Pancreas (tissue), 10 donors: ENCODE results near the gene PMPCA. TPM values are rescaled to one million over a fixed set of nuclear protein-coding genes. Genes with fewer than 3 reads are reported as not detected.
A peak's percentile ranks its signal among the peaks of the same experiment; 100 is the strongest.

ENCODE experiments used
- ATAC-seq, 4 donors: fragments of 200-7000 bp; cut with Tn5 transposase; one replicate each; pipeline versions ENCODE4 v1.8.0 to v1.9.1; 2020; ENCODE audit warnings: mild to moderate bottlenecking in 4 of 4, moderate library complexity in 4 of 4
- DNase-seq, 6 donors: peaks; one replicate each; pipeline ENCODE4 v3.0.0-alpha.2; 2020
- FAIRE-seq: peaks from 2 replicates; lab custom pipeline; 2012; peaks lifted over from hg19 to GRCh38; lab: Jason Lieb, UNC
- H3K27ac ChIP-seq, 4 donors: fragments of 200-600 bp; sonication (generic); 1 replicate in 3 of 4; 2 replicates in 1 of 4; pipeline versions ENCODE4 v1.5.0 to v1.8.0; 2020
- H3K27me3 ChIP-seq, 4 donors: fragments of 200-600 bp; one replicate each; pipeline ENCODE4 v1.8.0; 2021
- H3K36me3 ChIP-seq, 3 donors: fragments of 200-600 bp; sonication (generic) in 1 of 3; one replicate each; pipeline versions ENCODE4 v1.5.0 to v1.8.0; 2020 to 2021
- H3K4me1 ChIP-seq, 3 donors: fragments of 200-600 bp; one replicate each; pipeline ENCODE4 v1.8.0; 2021
- H3K4me3 ChIP-seq, 4 donors: fragments of 200-600 bp; sonication (generic) in 2 of 4; one replicate each; pipeline versions ENCODE4 v1.5.0 to v1.8.0; 2020 to 2021
- H3K9me3 ChIP-seq, 4 donors: fragments of 200-600 bp; one replicate each; pipeline ENCODE4 v1.8.0; 2021
- WGBS, 2 donors: extraction: QIAGEN DNeasy Blood & Tissue Kit; methylation state at CpG; one replicate each; pipeline ENCODE4 v1.1.7; 2013; 5-methylcytosine and 5-hydroxymethylcytosine counted together
- intact Hi-C, 3 donors: fragments of 100-400 bp; cut with DNase I; formaldehyde crosslinking; loops; one replicate each; pipeline versions ENCODE4 v1.11.1 to v1.14.2; 2022
- polyA plus RNA-seq, 2 donors: library from polyadenylated mRNA; stranded (reverse); fragments of 200-250 nt; gene quantifications; one replicate each; pipeline ENCODE4 v1.2.3, GENCODE V29; 2013
- total RNA-seq, 6 donors: library from RNA; stranded (reverse); fragmentation: NEBNext Ultra II Directional in 4 of 6; extraction: Animal tissue kit (Norgen Biotek cat#: 25700) in 4 of 6; gene quantifications; one replicate each; pipeline versions ENCODE4 v1.2.1 to v1.2.4, GENCODE V29; 2021 to 2023
- TF ChIP-seq, protein P1 (sequence below), 4 donors: fragments of 200-600 bp; sonication (generic) in 3 of 4; IDR thresholded peaks; one replicate each; pipeline versions ENCODE4 v1.5.0 to v1.8.0; 2021; ENCODE audit warnings: antibody characterized with exemption in 4 of 4
- donor health status: healthy with polysubstance abuse.
- donor health status: DM: no; HTN: no; CAD: no; lungs with moderate emphysema.
- donor health status: DM: no; HTN: no; CAD: no.
- donor health status: control.
- donor health status: control.
- donor health status: Bipolar disorder and iron deficiency.
- donor health status: DM: yes; HTN: yes; CAD: no.
- donor health status: DM: no; HTN: no; CAD: no.
- donor health status: DM: no; HTN: no; CAD: no.
- donor health status: DM: yes; HTN: yes; CAD: no.

Gene PMPCA
- total and polyA plus RNA-seq, 8 donors = 16.3 to 51.4 (median 19.5) TPM

- no peak for FAIRE-seq
Measured at GRCh38 chr9:136429075-136429628, 18.7 kb downstream of the PMPCA start.

DNA sequence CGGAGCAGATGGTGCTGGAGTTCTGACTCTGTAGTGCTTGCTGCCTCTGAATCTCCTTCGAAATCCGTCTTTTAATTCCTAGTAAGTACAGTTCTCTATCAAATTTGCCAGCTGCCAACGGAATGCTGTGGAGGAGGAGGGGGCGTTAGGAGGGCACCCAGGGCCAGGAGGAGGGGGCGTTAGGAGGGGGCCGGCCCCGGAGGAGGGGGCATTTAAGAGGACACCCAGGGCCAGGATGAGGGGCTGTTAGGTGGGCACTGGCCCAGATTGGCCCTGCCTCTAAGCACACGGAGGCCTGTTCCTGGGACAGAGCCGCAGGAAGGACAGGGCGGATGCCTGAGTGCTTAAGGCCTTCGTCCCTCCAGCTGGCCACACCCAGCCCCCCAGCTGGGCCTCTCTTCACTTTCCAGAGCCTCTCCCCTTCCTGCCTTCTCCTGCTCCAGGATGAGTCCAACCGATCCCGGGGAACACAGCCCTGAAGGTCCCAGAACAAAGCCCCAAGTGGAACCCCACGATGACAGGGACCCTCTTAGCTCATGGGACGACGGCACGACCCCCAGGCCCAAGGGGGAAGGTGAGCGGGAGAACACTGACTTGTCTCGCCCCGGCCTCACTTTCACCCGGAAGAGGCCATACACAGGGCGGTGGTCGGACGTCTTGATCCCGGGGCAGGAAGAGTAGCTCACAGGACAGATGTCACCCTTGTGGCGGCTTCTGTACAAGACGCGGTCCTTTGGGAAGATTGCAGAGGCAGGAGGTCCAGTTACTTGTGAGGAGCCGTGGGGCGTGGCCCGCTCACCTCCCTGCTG lies 19.4 kb downstream of the PMPCA start:
- no peaks in the 10 kb centered on the region for H3K27me3 ChIP-seq
- H3K36me3 ChIP-seq = peaks cover 0 to 15% (median 7%) of the 10 kb centered on the region in 3 donors
- 86 to 88% methylated on average over 32 of the region's 32 CpGs for WGBS, 2 donors
- DNase-seq (peak in 1 of 6 donors; percentile 56), FAIRE-seq (no peak), ATAC-seq (no peak)
- no peak overlapping the region for H3K4me3 ChIP-seq
- no peaks in the 10 kb centered on the region for H3K4me1 ChIP-seq
- H3K27ac ChIP-seq = no peak overlapping the region
- TF ChIP-seq, protein P1, sequence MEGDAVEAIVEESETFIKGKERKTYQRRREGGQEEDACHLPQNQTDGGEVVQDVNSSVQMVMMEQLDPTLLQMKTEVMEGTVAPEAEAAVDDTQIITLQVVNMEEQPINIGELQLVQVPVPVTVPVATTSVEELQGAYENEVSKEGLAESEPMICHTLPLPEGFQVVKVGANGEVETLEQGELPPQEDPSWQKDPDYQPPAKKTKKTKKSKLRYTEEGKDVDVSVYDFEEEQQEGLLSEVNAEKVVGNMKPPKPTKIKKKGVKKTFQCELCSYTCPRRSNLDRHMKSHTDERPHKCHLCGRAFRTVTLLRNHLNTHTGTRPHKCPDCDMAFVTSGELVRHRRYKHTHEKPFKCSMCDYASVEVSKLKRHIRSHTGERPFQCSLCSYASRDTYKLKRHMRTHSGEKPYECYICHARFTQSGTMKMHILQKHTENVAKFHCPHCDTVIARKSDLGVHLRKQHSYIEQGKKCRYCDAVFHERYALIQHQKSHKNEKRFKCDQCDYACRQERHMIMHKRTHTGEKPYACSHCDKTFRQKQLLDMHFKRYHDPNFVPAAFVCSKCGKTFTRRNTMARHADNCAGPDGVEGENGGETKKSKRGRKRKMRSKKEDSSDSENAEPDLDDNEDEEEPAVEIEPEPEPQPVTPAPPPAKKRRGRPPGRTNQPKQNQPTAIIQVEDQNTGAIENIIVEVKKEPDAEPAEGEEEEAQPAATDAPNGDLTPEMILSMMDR (IDR thresholded peaks at IDR 0.05) = no peak
- intact Hi-C loops = no loop called here
- no peaks in the 10 kb centered on the region for H3K9me3 ChIP-seq

More at GRCh38 chr9:136429075-136429628, 18.7 kb downstream of the PMPCA start:
- Histone ChIP-seq H3K9me3 (no peaks in the 10 kb centered on the region), H3K4me1 (no peaks in the 10 kb centered on the region), H3K36me3 (peaks cover 0 to 15% (median 7%) of the 10 kb centered on the region in 3 donors), H3K27ac (no peak overlapping the region), H3K4me3 (no peak overlapping the region), H3K27me3 (no peaks in the 10 kb centered on the region)
- intact Hi-C loops = no loop called here
- ATAC-seq = peak in 1 of 4 donors; percentile 7
- DNase-seq = peak in 1 of 6 donors; percentile 63
- 90 to 91% methylated on average over 19 to 21 of the region's 21 CpGs for WGBS, 2 donors
- TF ChIP-seq, protein P1 (IDR thresholded peaks at IDR 0.05) = no peak

GRCh38 chr9:136430588-136431234 lies 20.3 kb downstream of the PMPCA start:
- H3K9me3 ChIP-seq = no peaks in the 10 kb centered on the region
- no peaks in the 10 kb centered on the region for H3K27me3 ChIP-seq
- H3K27ac ChIP-seq = no peak overlapping the region
- DNase-seq (peak in 1 of 6 donors; percentile 53), ATAC-seq (no peak), FAIRE-seq (no peak)
- TF ChIP-seq, protein P1 (IDR thresholded peaks at IDR 0.05) = no peak
- no peaks in the 10 kb centered on the region for H3K4me1 ChIP-seq
- no peak overlapping the region for H3K4me3 ChIP-seq
- intact Hi-C loops = no loop called here
- peaks cover 0 to 15% (median 7%) of the 10 kb centered on the region in 3 donors for H3K36me3 ChIP-seq
- 93 to 94% methylated on average over 24 to 26 of the region's 29 CpGs for WGBS, 2 donors

DNA sequence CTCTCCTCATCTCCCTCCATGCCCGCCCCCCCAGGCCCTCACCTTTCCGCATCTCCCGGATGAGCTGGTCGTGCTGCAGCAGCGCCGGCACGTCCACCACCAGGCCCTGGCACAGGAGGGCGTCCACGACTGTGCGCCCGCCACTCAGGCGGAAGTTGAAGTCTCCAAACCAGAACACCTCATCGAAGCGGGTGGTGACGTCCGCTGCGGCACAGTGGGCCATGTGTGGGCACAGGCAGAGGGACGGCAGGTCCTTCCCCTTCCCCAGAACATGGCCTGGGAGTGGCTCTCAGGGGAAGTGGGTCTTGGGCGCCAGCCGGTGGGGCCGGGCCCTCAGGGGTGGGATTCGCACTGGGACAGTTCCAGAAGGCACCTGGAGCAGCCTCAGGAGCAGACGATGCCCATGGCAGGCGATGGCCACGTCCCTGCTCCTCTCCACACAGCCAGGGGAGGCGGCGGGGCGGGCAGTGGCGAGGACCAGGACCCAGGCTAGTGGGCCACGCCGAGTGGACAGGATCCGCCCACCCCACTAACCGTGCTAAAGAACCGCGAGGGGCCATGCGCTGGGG lies 21.4 kb downstream of the PMPCA start:
- Histone ChIP-seq H3K4me3 (no peak overlapping the region), H3K36me3 (peaks cover 0 to 15% (median 7%) of the 10 kb centered on the region in 3 donors), H3K9me3 (no peaks in the 10 kb centered on the region), H3K27ac (no peak overlapping the region), H3K4me1 (peaks cover 0 to 3% (median 0%) of the 10 kb centered on the region in 3 donors), H3K27me3 (no peaks in the 10 kb centered on the region)
- DNase-seq (peak in 1 of 6 donors; percentile 57), FAIRE-seq (no peak), ATAC-seq (no peak)
- WGBS, 2 donors = 94% methylated on average over 33 to 36 of the region's 36 CpGs
- intact Hi-C loops = no loop called here
- TF ChIP-seq, protein P1 (IDR thresholded peaks at IDR 0.05) = no peak
